Sigmoid colon (tissue), 7 donors: Measurements from ENCODE around the gene TTC4. TPM values are rescaled to one million over a fixed set of nuclear protein-coding genes. Genes with fewer than 3 reads are reported as not detected.

Source experiments
- DNase-seq: peaks from one replicate; pipeline ENCODE4 v3.0.0-alpha.2; 2019
- H3K27ac ChIP-seq, 4 donors: fragments of 200-600 bp; sonication (generic); one replicate each; pipeline ENCODE4 v1.5.1; 2016 to 2019; ENCODE audit warnings: mild to moderate bottlenecking in 1 of 4
- H3K27me3 ChIP-seq, 3 donors: fragments of 200-600 bp; sonication (generic); one replicate each; pipeline ENCODE4 v1.5.1; 2019; ENCODE audit warnings: mild to moderate bottlenecking in 1 of 3
- H3K36me3 ChIP-seq, 4 donors: fragments of 200-600 bp; sonication (generic); one replicate each; pipeline ENCODE4 v1.5.1; 2016 to 2019
- H3K4me1 ChIP-seq, 4 donors: fragments of 200-600 bp; sonication (generic); one replicate each; pipeline ENCODE4 v1.5.1; 2017 to 2019
- H3K4me3 ChIP-seq, 4 donors: fragments of 200-600 bp; sonication (generic); one replicate each; pipeline ENCODE4 v1.5.1; 2017 to 2019; ENCODE audit warnings: mild to moderate bottlenecking in 2 of 4, moderate library complexity in 1 of 4
- H3K9me3 ChIP-seq, 4 donors: fragments of 200-600 bp in 3 of 4; sonication (generic) in 3 of 4; one replicate each; pipeline versions ENCODE4 v1.5.1 to v1.6.1; 2013 to 2019
- CTCF ChIP-seq, 4 experiments: fragments of 450-650 bp in 3 of 4; fragments of 200-600 bp in 1 of 4; IDR thresholded peaks; one replicate each; pipeline ENCODE4 v1.5.1; 2016 to 2019; ENCODE audit warnings: antibody characterized with exemption in 4 of 4, mild to moderate bottlenecking in 3 of 4, moderate library complexity in 2 of 4
- EP300 ChIP-seq, 4 donors: sonication (generic); formaldehyde crosslinking; IDR thresholded peaks; one replicate each; pipeline ENCODE4 v1.6.1; 2017; ENCODE audit warnings: antibody characterized with exemption in 4 of 4
- POLR2A ChIP-seq, 2 donors: fragments of 450-650 bp; IDR thresholded peaks; one replicate each; pipeline ENCODE4 v1.6.1; 2016; ENCODE audit warnings: antibody characterized with exemption in 2 of 2, mild to moderate bottlenecking in 2 of 2, moderate library complexity in 2 of 2
- POLR2AphosphoS5 ChIP-seq, 4 donors: sonication (generic); formaldehyde crosslinking; IDR thresholded peaks; one replicate each; pipeline ENCODE4 v1.6.1; 2017; ENCODE audit warnings: antibody characterized with exemption in 4 of 4
- WGBS, 2 donors: extraction: QIAGEN DNeasy Blood & Tissue Kit; methylation state at CpG; one replicate each; pipeline ENCODE4 v1.1.7; 2013; 5-methylcytosine and 5-hydroxymethylcytosine counted together
- intact Hi-C: fragments of 100-400 bp; cut with DNase I; formaldehyde crosslinking; loops from one replicate; pipeline ENCODE4 v1.15.1; 2023
- polyA plus RNA-seq, 3 donors: library from polyadenylated mRNA; stranded (reverse); fragments of 200-250 nt; gene quantifications; one replicate each; pipeline ENCODE4 v1.2.3, GENCODE V29; 2013
- total RNA-seq, 4 donors: library from RNA; depleted of rRNA; stranded (reverse); fragments of >200 nt; gene quantifications; one replicate each; pipeline ENCODE4 v1.1.0, GENCODE V29; 2016
- donor health status: healthy with polysubstance abuse.
- donor health status: Bipolar disorder and iron deficiency.
- donor health status: healthy.

Gene TTC4
- total and polyA plus RNA-seq, 7 donors = 7.6 to 33.4 (median 15.0) TPM

DNA sequence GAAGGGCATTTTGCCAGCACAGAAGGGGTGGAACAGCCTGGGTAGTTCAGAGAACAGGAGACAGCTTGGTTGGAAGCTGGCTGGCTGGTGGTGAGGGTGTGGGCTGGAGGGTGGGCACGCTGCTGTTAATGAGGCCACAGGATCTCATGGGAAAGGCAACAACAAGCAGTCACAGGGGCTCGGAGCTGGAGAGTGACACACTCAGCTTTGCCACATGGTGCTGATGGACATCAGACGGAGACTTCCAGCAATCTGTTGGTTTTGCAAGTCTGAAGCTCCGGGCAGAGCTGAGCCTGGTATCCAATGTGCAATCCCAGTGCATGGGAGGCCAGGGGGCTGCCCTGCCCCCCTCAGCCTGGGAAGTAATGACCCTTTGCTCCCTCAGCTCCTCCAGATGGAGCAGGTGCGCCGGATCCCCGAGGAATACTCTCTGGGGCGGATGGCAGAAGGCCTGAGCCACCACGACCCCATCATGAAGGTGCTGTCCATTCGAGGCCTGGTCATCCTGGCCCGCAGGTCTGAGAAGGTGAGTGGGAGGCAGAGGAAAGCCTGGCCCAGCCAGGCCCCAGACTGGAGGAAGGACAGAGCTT lies 15.6 kb upstream of the TTC4 start:
- no peaks in the 10 kb centered on the region for H3K4me1 ChIP-seq
- peaks cover 0 to 48% (median 0%) of the 10 kb centered on the region in 4 donors for H3K36me3 ChIP-seq
- DNase-seq = no peak
- no peak overlapping the region for H3K27ac ChIP-seq
- no peaks in the 10 kb centered on the region for H3K9me3 ChIP-seq
- 91 to 92% methylated on average over 11 of the region's 11 CpGs for WGBS, 2 donors
- intact Hi-C loops = no loop called here
- H3K4me3 ChIP-seq = no peak overlapping the region
- no peak for TF ChIP-seq POLR2A (IDR thresholded peaks at IDR 0.05)
- H3K27me3 ChIP-seq = no peaks in the 10 kb centered on the region

- H3K36me3 ChIP-seq = peaks cover 0 to 40% (median 0%) of the 10 kb centered on the region in 4 donors
- H3K27me3 ChIP-seq = no peaks in the 10 kb centered on the region
- 94 to 97% methylated on average over 9 of the region's 9 CpGs for WGBS, 2 donors
- DNase-seq = no peak
- H3K9me3 ChIP-seq = no peaks in the 10 kb centered on the region
- no peak overlapping the region for H3K4me3 ChIP-seq
- no peak overlapping the region for H3K27ac ChIP-seq
- no peaks in the 10 kb centered on the region for H3K4me1 ChIP-seq
- no peak for TF ChIP-seq POLR2A (IDR thresholded peaks at IDR 0.05)
- TF ChIP-seq POLR2AphosphoS5 (IDR thresholded peaks at IDR 0.05) = no peak
- no peak for TF ChIP-seq EP300 (IDR thresholded peaks at IDR 0.05)
- no peak for TF ChIP-seq CTCF (IDR thresholded peaks at IDR 0.05)
- intact Hi-C loops = no loop called here
These were observed 14.6 kb upstream of the TTC4 start for GRCh38 chr1:54701066-54701465.

- 92 to 94% methylated on average over 11 of the region's 11 CpGs for WGBS, 2 donors
- Histone ChIP-seq H3K4me3 (no peak overlapping the region), H3K4me1 (no peaks in the 10 kb centered on the region), H3K36me3 (peaks cover 0 to 47% (median 0%) of the 10 kb centered on the region in 4 donors), H3K9me3 (no peaks in the 10 kb centered on the region), H3K27me3 (no peaks in the 10 kb centered on the region), H3K27ac (no peak overlapping the region)
- intact Hi-C loops = no loop called here
- TF ChIP-seq POLR2AphosphoS5 (IDR thresholded peaks at IDR 0.05) (no peak), CTCF (IDR thresholded peaks at IDR 0.05) (no peak), POLR2A (IDR thresholded peaks at IDR 0.05) (no peak), EP300 (IDR thresholded peaks at IDR 0.05) (no peak)
- DNase-seq = no peak
These were observed 13.7 kb upstream of the TTC4 start for GRCh38 chr1:54701996-54702395.

GRCh38 chr1:54703471-54703870 lies 12.2 kb upstream of the TTC4 start:
- Histone ChIP-seq H3K4me1 (no peaks in the 10 kb centered on the region), H3K27ac (no peak overlapping the region), H3K4me3 (no peak overlapping the region), H3K9me3 (no peaks in the 10 kb centered on the region), H3K27me3 (no peaks in the 10 kb centered on the region), H3K36me3 (peaks cover 0 to 46% (median 0%) of the 10 kb centered on the region in 4 donors)
- intact Hi-C loops = no loop called here
- no peak for DNase-seq
- TF ChIP-seq CTCF (IDR thresholded peaks at IDR 0.05) = no peak
- TF ChIP-seq POLR2AphosphoS5 (IDR thresholded peaks at IDR 0.05) = no peak
- no peak for TF ChIP-seq POLR2A (IDR thresholded peaks at IDR 0.05)
- no peak for TF ChIP-seq EP300 (IDR thresholded peaks at IDR 0.05)
- whole genome bisulfite sequencing, 2 donors = 93 to 96% methylated on average over 10 of the region's 10 CpGs

- no peak overlapping the region for H3K4me3 ChIP-seq
- H3K27ac ChIP-seq = no peak overlapping the region
- DNase-seq = no peak
- no peaks in the 10 kb centered on the region for H3K4me1 ChIP-seq
- H3K9me3 ChIP-seq = no peaks in the 10 kb centered on the region
- peaks cover 0 to 45% (median 0%) of the 10 kb centered on the region in 4 donors for H3K36me3 ChIP-seq
- no peaks in the 10 kb centered on the region for H3K27me3 ChIP-seq
- WGBS, 2 donors = 80 to 88% methylated on average over 2 of the region's 2 CpGs
- intact Hi-C loops = no loop called here
- no peak for TF ChIP-seq EP300 (IDR thresholded peaks at IDR 0.05)
- no peak for TF ChIP-seq CTCF (IDR thresholded peaks at IDR 0.05)
- no peak for TF ChIP-seq POLR2A (IDR thresholded peaks at IDR 0.05)
- TF ChIP-seq POLR2AphosphoS5 (IDR thresholded peaks at IDR 0.05) = no peak
These were observed 10.5 kb upstream of the TTC4 start for GRCh38 chr1:54705153-54705552.
